Kidney (tissue), 14 donors: ENCODE results near the gene ARHGAP44. TPM values are rescaled to one million over a fixed set of nuclear protein-coding genes. Genes with fewer than 3 reads are reported as not detected.

Experiments
- DNase-seq, 5 donors: peaks; one replicate each; pipeline ENCODE4 v3.0.0-alpha.2; 2013 to 2020
- FAIRE-seq: peaks from 2 replicates; lab custom pipeline; 2012; peaks lifted over from hg19 to GRCh38; lab: Jason Lieb, UNC
- H3K27ac ChIP-seq, 2 donors: one replicate each; pipeline ENCODE4 v1.7.0; 2013; ENCODE audit warnings: low read depth in 2 of 2, low read length in 2 of 2, inconsistent platforms in 1 of 2
- H3K27me3 ChIP-seq: one replicate; pipeline ENCODE4 v1.7.1; 2013; ENCODE audit warnings: low read length, inconsistent platforms; ENCODE audit not compliant: control insufficient read depth, insufficient read depth
- H3K36me3 ChIP-seq, 3 donors: one replicate each; pipeline versions ENCODE4 v1.7.0 to v1.7.1; 2013; ENCODE audit warnings: low read length in 3 of 3, control low read depth in 1 of 3, inconsistent platforms in 1 of 3; ENCODE audit not compliant: insufficient read depth in 3 of 3, control insufficient read depth in 2 of 3
- H3K4me1 ChIP-seq, 3 donors: one replicate each; pipeline versions ENCODE4 v1.7.0 to v1.7.1; 2013; ENCODE audit warnings: low read length in 3 of 3, inconsistent platforms in 1 of 3, low read depth in 1 of 3; ENCODE audit not compliant: control insufficient read depth in 2 of 3, insufficient read depth in 2 of 3
- H3K4me3 ChIP-seq, 3 donors: one replicate each; pipeline versions ENCODE4 v1.7.0 to v1.8.1; 2013; ENCODE audit warnings: low read length in 3 of 3, control low read depth in 1 of 3, inconsistent platforms in 1 of 3
- H3K9ac ChIP-seq, 3 donors: one replicate each; pipeline versions ENCODE4 v1.7.0 to v1.7.1; 2013; ENCODE audit warnings: low read length in 3 of 3, control low read depth in 1 of 3, inconsistent platforms in 1 of 3
- H3K9me3 ChIP-seq, 3 donors: one replicate each; pipeline versions ENCODE4 v1.7.0 to v1.7.1; 2013; ENCODE audit warnings: low read length in 3 of 3, control low read depth in 1 of 3, inconsistent platforms in 1 of 3; ENCODE audit not compliant: control insufficient read depth in 2 of 3, insufficient read depth in 1 of 3
- CTCF ChIP-seq: IDR thresholded peaks from 3 replicates; pipeline ENCODE4 v1.5.1; 2012; ENCODE audit warnings: mild to moderate bottlenecking, moderate library complexity, borderline replicate concordance; ENCODE audit not compliant: insufficient read depth; ENCODE audit errors: extremely low read depth
- intact Hi-C: fragments of 100-400 bp; cut with DNase I; formaldehyde crosslinking; loops from one replicate; pipeline ENCODE4 v1.11.1; 2022
- polyA plus RNA-seq: library from polyadenylated mRNA; stranded (reverse); fragments of 350-450 nt; fragmentation: Illumina TruSeq; extraction: RNeasy Lipid Tissue Mini Kit (QIAGEN cat#74804); gene quantifications from one replicate; pipeline ENCODE4 v1.2.3, GENCODE V29; 2014; ENCODE audit warnings: low read depth, low replicate concordance; ENCODE audit not compliant: insufficient read depth
- total RNA-seq: library from RNA; stranded (reverse); fragmentation: NEBNext Ultra II Directional; extraction: Animal tissue kit (Norgen Biotek cat#: 25700); gene quantifications from one replicate; pipeline ENCODE4 v1.2.1, GENCODE V29; 2021
- donor health status: control.
- donor health status: control.
- donor health status: control.
- donor health status: control.
- donor health status: control.
- donor health status: DM: yes; HTN: yes; CAD: no.
- donor health status: Normal renal cell carcinoma (clear cell type).

ARHGAP44 gene
- total and polyA plus RNA-seq, 2 donors from 2014 or later, result 3.7 to 8.4 TPM

GRCh38 chr17:12856416-12856815 is 67.1 kb downstream of the ARHGAP44 start:
- no peaks in the 10 kb centered on the region for H3K4me1 ChIP-seq
- TF ChIP-seq CTCF, result no peak
- H3K9ac ChIP-seq, result no peak overlapping the region
- no peaks in the 10 kb centered on the region for H3K36me3 ChIP-seq
- H3K27me3 ChIP-seq, result no peaks in the 10 kb centered on the region
- FAIRE-seq (no peak), DNase-seq (peak in 1 of 5 donors; percentile 5)
- H3K9me3 ChIP-seq, result peaks cover 0 to 2% (median 0%) of the 10 kb centered on the region in 3 donors
- no peak overlapping the region for H3K27ac ChIP-seq
- no peak overlapping the region for H3K4me3 ChIP-seq
- intact Hi-C loops, result no loop called here

- TF ChIP-seq CTCF, result no peak
- Histone ChIP-seq H3K27me3 (no peaks in the 10 kb centered on the region), H3K4me1 (no peaks in the 10 kb centered on the region), H3K36me3 (no peaks in the 10 kb centered on the region), H3K9ac (no peak overlapping the region), H3K27ac (no peak overlapping the region), H3K9me3 (peaks cover 0 to 2% (median 0%) of the 10 kb centered on the region in 3 donors), H3K4me3 (no peak overlapping the region)
- intact Hi-C loops, result no loop called here
- DNase-seq (no peak), FAIRE-seq (no peak)
Measured at GRCh38 chr17:12857592-12857991, 68.3 kb downstream of the ARHGAP44 start.

- FAIRE-seq (no peak), DNase-seq (no peak)
- Histone ChIP-seq H3K4me3 (no peak overlapping the region), H3K4me1 (no peaks in the 10 kb centered on the region), H3K9me3 (peaks cover 0 to 2% (median 0%) of the 10 kb centered on the region in 3 donors), H3K36me3 (no peaks in the 10 kb centered on the region), H3K9ac (no peak overlapping the region), H3K27me3 (no peaks in the 10 kb centered on the region), H3K27ac (no peak overlapping the region)
- TF ChIP-seq CTCF, result no peak
- intact Hi-C loops, result no loop called here
Measured at GRCh38 chr17:12859520-12859919, 70.2 kb downstream of the ARHGAP44 start.

GRCh38 chr17:12865769-12866168 is 76.5 kb downstream of the ARHGAP44 start:
- no peaks in the 10 kb centered on the region for H3K27me3 ChIP-seq
- H3K9ac ChIP-seq, result no peak overlapping the region
- H3K4me3 ChIP-seq, result no peak overlapping the region
- TF ChIP-seq CTCF, result no peak
- H3K9me3 ChIP-seq, result no peaks in the 10 kb centered on the region
- no peaks in the 10 kb centered on the region for H3K36me3 ChIP-seq
- no peak for FAIRE-seq
- no peaks in the 10 kb centered on the region for H3K4me1 ChIP-seq
- DNase-seq, result no peak
- intact Hi-C loops, result no loop called here
- no peak overlapping the region for H3K27ac ChIP-seq
